HG03521 (cell line): ENCODE data around the gene BCAN.

Experiments used
- ATAC-seq: cut with Tn5 transposase; IDR thresholded peaks from one replicate; pipeline ENCODE4 v1.9.1; 2021; ENCODE audit warnings: mild to moderate bottlenecking, moderate library complexity; ENCODE audit not compliant: unreplicated experiment

Gene BCAN

GRCh38 chr1:156643778-156644092 lies 1.8 kb downstream of the BCAN start:
- ATAC-seq, result no peak

DNA sequence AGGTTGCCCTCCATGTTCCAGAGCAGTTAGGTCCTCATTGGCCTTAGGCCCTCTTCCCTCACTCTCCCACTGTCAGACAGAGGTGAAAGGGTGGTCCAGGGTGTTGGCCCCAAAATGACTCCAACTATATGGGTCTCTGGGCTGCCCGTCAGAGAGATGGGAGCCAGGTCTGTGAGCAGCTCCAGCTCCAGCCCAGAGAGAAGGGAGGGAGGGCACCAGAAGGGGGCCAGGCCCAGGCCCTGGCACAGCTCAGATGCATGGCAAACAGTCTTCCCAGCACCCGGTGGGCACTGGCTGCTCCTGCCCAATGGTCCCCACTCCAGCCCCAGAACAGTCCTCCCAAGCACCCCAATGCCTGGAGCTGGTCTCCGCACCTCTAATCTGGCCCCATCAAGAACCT lies 2.2 kb downstream of the BCAN start:
- ATAC-seq, result no peak

DNA sequence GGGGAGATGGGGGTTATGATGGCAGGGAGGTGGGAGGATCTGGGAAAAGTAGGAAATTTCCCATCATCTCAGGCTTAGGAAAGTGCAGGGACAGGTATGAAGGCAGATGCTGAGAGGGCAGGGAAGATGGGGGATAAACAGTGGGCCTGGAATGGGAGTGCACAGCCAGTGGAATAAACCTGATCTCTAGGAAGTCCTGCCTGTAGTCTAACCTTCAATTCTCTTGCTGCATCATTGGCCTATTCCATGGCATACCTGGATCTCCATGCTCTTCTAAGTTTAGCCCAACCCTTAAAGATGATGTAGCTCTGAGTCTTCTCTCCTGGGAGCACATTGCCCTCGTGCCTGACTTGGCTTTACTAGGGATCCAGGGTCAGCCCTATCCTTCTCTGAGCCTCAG lies 2.7 kb downstream of the BCAN start:
- no peak for ATAC-seq

DNA sequence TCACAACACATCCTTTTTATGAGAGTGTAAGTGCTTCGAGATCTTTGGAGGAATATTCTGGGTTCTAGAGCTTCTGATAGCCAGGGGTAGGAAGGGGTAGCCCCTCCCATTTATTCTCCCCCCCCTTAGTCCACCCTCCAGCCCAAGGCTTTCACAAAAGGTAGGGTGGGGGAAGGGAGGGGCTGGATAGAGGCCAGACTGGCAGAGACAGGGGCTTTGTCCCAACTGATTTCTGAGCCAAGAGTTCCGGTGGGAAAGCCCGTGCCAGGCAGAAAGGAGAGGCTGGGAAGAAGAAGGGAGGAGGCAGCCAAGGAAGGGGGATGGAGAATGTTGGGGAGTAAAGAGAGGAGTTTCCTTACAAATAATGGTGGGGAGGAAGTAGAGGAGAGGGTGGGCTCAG lies 3.1 kb downstream of the BCAN start:
- no peak for ATAC-seq

DNA sequence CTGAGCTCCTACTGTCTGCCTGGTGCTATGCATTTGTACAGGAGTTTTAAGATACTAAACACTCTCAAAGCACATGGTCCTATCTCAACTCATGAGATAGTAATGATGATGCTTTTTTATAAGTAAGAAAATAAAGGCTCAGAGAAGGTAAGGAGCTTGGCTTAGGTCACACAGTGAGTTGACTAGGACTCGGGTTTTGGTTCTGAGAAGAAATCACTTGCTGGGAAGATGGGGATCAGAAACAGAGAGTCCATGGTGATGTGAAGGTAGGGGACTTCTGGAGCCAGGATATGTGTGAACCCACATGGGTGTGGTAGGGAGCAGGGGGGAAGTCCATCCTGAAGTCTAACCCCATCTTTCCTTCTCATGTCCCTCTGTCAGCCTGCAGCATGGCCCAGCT lies 3.7 kb downstream of the BCAN start:
- no peak for ATAC-seq

- ATAC-seq, result no peak
Observed at GRCh38 chr1:156646738-156647211, 4.9 kb downstream of the BCAN start.

- no peak for ATAC-seq
Observed at GRCh38 chr1:156647351-156647750, 5.4 kb downstream of the BCAN start.

DNA sequence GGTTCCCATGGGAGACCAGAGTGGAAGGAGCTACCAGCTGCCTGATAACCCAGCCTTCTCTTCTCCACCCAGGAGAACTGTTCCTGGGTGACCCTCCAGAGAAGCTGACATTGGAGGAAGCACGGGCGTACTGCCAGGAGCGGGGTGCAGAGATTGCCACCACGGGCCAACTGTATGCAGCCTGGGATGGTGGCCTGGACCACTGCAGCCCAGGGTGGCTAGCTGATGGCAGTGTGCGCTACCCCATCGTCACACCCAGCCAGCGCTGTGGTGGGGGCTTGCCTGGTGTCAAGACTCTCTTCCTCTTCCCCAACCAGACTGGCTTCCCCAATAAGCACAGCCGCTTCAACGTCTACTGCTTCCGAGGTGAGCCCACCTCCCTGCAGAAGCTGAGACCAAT lies 6.6 kb downstream of the BCAN start:
- no peak for ATAC-seq

- ATAC-seq, result no peak
Observed at GRCh38 chr1:156648951-156649350, 7.0 kb downstream of the BCAN start.

DNA sequence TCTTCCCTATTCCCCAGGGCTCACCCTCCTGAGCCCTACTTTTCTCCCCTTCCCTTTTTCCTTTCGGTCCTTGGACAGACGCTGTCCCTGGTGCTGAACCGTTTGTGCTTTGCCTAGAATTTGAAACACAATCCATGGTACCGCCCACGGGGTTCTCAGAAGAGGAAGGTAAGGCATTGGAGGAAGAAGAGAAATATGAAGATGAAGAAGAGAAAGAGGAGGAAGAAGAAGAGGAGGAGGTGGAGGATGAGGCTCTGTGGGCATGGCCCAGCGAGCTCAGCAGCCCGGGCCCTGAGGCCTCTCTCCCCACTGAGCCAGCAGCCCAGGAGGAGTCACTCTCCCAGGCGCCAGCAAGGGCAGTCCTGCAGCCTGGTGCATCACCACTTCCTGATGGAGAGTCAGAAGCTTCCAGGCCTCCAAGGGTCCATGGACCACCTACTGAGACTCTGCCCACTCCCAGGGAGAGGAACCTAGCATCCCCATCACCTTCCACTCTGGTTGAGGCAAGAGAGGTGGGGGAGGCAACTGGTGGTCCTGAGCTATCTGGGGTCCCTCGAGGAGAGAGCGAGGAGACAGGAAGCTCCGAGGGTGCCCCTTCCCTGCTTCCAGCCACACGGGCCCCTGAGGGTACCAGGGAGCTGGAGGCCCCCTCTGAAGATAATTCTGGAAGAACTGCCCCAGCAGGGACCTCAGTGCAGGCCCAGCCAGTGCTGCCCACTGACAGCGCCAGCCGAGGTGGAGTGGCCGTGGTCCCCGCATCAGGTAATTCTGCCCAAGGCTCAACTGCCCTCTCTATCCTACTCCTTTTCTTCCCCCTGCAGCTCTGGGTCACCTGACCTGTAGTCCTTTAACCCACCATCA lies 10.4 kb downstream of the BCAN start:
- ATAC-seq, result no peak

DNA sequence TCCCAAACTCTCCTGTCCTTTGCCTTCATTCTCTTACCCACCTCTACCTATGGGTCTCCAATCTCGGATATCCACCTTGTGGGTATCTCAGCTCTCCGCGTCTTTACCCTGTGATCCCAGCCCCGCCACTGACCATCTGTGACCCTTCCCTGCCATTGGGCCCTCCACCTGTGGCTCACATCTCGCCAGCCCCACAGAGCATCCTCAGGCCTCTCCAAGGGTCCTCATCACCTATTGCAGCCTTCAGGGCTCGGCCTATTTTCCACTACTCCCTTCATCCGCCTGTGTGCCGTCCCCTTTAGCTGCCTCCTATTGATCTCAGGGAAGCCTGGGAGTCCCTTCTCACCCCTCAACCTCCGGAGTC lies 11.1 kb downstream of the BCAN start:
- no peak for ATAC-seq

DNA sequence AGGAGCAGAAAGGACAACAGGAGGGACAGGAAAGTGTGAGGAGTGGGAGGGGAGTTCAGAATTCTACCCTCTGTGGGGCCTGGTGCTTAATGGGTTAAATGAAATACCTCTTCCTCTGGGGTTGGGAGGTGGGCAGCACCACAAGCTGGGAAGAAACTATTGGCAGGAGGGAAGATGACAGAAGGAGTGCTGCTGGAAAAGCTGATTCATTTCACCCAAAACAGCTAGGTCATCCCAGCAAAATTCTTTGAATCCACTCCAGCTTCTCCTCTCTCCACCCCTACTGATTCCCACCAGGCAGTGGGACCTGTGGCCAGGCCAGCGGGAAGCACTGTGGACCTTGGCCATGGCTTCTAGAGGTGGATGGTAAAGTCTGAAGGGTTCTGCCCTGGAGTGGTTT lies 12.8 kb downstream of the BCAN start:
- ATAC-seq, result no peak

DNA sequence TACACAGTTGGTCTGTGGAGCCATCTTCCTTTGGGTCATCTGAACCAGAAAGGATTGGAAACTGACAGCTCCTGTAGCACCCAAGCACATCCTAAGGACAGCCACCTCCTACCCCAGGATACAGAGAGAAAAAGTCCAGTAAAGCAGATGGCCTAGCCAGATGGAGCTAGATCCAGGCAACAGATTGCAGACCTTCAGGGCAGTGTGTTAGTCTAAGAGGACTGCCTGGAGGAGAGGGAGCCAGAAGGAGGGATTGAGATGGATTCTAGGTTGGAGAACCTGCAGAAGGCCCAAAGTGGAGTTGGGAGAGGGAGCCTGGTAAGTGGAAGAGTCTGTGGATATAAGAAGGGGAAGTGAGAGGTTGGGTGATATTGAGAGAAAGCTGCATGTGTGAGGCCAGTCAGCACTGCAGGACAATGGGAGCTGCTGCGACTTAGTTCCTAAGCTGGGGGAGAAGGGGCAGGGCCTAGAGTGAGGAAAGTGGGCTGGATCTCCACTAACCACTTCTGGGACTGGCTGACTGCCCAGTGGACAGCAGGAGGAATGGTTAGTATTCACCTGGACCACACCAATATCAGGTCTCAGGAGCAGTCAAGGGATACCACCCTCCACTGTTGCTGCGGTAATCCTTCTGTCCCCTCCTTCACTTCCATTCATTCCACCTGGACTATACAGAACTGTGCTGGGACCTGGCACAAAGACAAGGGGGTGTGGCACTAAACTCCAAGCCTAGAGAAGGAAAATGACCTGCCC lies 13.4 kb downstream of the BCAN start:
- ATAC-seq, result no peak

DNA sequence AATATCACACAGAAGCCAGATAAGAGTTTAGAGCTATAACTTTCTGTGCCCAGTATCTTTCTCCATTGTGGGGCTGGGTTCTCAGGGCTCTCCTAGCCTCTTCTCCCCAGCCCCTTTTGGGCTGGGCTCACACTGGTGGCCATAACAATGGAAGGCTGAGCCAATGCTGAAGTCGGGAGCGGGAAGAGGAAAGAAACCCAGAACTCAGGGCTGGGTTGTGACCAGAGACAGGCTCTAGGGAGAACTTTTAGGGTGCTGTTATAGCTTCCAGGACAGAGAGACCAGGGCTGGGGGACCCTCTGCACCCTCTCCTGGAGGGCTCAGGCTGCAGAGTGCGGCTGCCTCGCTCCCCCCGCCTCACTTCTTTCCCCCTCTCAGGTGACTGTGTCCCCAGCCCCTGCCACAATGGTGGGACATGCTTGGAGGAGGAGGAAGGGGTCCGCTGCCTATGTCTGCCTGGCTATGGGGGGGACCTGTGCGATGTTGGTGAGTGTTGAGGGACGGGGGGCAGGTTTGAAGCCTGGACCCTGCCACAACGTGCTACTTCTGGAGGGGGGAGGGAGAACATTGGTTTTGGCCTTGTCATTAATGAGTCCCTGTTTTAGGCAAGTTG lies 14.1 kb downstream of the BCAN start:
- ATAC-seq, result no peak

- ATAC-seq, result no peak
Observed at GRCh38 chr1:156656806-156657740, 15.2 kb downstream of the BCAN start.

DNA sequence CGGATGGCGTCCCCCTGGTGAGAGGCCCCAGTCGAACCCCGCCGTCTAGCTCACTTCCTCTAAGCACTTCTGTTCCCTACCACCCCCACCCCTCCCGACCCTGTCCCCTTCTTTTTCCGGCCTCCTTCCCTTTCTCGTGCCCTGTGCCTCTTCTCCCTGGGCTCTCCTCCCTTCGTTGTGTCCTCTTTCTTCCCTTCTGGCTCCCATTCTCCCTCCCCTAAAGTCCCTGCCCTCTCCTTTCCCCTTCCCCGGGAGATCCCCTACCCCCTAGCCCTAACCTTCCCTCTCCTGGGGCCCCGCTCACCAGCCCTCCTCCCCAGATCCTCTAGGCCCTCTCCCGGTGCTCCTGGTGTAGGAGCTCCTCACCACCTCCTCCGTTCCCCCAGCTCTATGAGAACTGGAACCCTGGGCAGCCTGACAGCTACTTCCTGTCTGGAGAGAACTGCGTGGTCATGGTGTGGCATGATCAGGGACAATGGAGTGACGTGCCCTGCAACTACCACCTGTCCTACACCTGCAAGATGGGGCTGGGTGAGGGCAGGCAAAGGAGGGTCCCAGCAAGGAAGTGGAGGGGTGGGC lies 15.9 kb downstream of the BCAN start:
- no peak for ATAC-seq

GRCh38 chr1:156658496-156658895 lies 16.6 kb downstream of the BCAN start:
- ATAC-seq, result no peak

- no peak for ATAC-seq
Observed at GRCh38 chr1:156658945-156659574, 17.1 kb downstream of the BCAN start.

- no peak for ATAC-seq
Observed at GRCh38 chr1:156659661-156659987, 17.7 kb downstream of the BCAN start.
